Caco-2 (cell line): ENCODE measurements around the gene KIF6. TPM values are rescaled to one million over a fixed set of nuclear protein-coding genes. Genes with fewer than 3 reads are reported as not detected.

Source experiments
- BruUV-seq: library from RNA; stranded (reverse); fragments of 400-500 nt; replicated peaks from 2 replicates; lab custom pipeline; 2021; lab: Mats Ljungman, UMichigan
- CTCF ChIA-PET: fragments of 300-600 bp; sonication (Branson Sonifier 250); formaldehyde crosslinking; loops from one replicate; lab custom pipeline; 2022; ENCODE audit warnings: antibody characterized with exemption; lab: Charles Lee
- POLR2A ChIA-PET: fragments of 300-600 bp; sonication (Branson Sonifier 250); formaldehyde crosslinking; loops from one replicate; lab custom pipeline; 2022; ENCODE audit warnings: antibody characterized with exemption; lab: Charles Lee
- DNase-seq, 2 experiments: peaks; one replicate each; pipeline versions ENCODE4 v3.0.0 to v3.0.0-alpha.2; 2020 to 2022
- H3K27me3 ChIP-seq: replicated peaks from 2 replicates; pipeline ENCODE4 v1.6.0; 2011; ENCODE audit warnings: low read length; ENCODE audit not compliant: control insufficient read depth, insufficient read depth
- H3K36me3 ChIP-seq: 2 replicates; pipeline ENCODE4 v1.5.1; 2011; ENCODE audit warnings: low read length; ENCODE audit not compliant: control insufficient read depth, insufficient read depth
- H3K4me1 ChIP-seq: fragments of 250-450 bp; sonication (Bioruptor Pico); 2 replicates; pipeline ENCODE4 v1.5.1; 2020; ENCODE audit warnings: mild to moderate bottlenecking
- H3K4me3 ChIP-seq: 2 replicates; pipeline ENCODE4 v1.5.1; 2011; ENCODE audit warnings: low read depth, mild to moderate bottlenecking, control low read depth, low read length
- H3K9me3 ChIP-seq: fragments of 250-450 bp; sonication (Bioruptor Pico); 2 replicates; pipeline ENCODE4 v1.5.1; 2020; ENCODE audit warnings: mild to moderate bottlenecking, moderate library complexity
- H3K27ac Mint-ChIP-seq: one replicate; pipeline ENCODE4 v1.8.0; 2022; ENCODE audit warnings: mixed read lengths; ENCODE audit not compliant: unreplicated experiment
- H3K27me3 Mint-ChIP-seq: one replicate; pipeline ENCODE4 v1.8.0; 2022; ENCODE audit warnings: mixed read lengths; ENCODE audit not compliant: insufficient read depth, unreplicated experiment
- H3K36me3 Mint-ChIP-seq: one replicate; pipeline ENCODE4 v1.8.0; 2022; ENCODE audit warnings: mild to moderate bottlenecking, mixed read lengths; ENCODE audit not compliant: insufficient read depth, unreplicated experiment
- H3K4me1 Mint-ChIP-seq: one replicate; pipeline ENCODE4 v1.8.0; 2022; ENCODE audit warnings: low read depth, mixed read lengths; ENCODE audit not compliant: unreplicated experiment
- H3K4me3 Mint-ChIP-seq: one replicate; pipeline ENCODE4 v1.8.0; 2022; ENCODE audit warnings: mild to moderate bottlenecking, moderate library complexity, mixed read lengths; ENCODE audit not compliant: unreplicated experiment
- H3K9me3 Mint-ChIP-seq: one replicate; pipeline ENCODE4 v1.8.0; 2022; ENCODE audit warnings: mixed read lengths; ENCODE audit not compliant: unreplicated experiment
- CTCF ChIP-seq, 2 experiments: fragments of 200-600 bp in 1 of 2; IDR thresholded peaks; 1 replicate in 1 of 2; 2 replicates in 1 of 2; pipeline versions ENCODE4 v1.5.1 to v1.8.0; 2011 to 2022; ENCODE audit warnings: antibody characterized with exemption in 1 of 2, control low read depth in 1 of 2, inconsistent platforms in 1 of 2, low read depth in 1 of 2, low read length in 1 of 2, mild to moderate bottlenecking in 1 of 2, moderate library complexity in 1 of 2; ENCODE audit not compliant: insufficient read depth in 1 of 2, severe bottlenecking in 1 of 2, unreplicated experiment in 1 of 2
- intact Hi-C: fragments of 100-400 bp; cut with micrococcal nuclease; formaldehyde crosslinking; loops from one replicate; pipeline ENCODE4 v1.10.0; 2022; ENCODE audit not compliant: unreplicated experiment
- total RNA-seq: library from RNA; stranded (reverse); gene quantifications from 2 replicates; pipeline ENCODE4 v1.2.3, GENCODE V29; 2022

Gene KIF6
- total RNA-seq, 1 experiment from 2014 or later = not detected

DNA sequence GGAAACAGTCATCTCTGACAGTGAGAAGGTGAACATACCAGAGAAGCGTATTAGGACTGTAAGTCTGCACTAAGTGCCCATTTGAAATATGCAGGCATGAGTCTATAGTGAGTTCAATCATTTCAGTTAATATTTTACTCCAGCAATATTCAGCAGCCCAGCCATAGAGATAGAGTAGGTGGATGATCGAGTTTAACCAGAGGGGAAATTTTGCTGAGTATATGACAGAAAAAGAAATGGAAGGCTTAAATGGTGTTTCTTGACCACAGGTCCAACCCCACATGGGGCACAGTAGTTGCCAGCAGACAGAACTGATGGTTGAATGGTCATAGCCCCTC is 39.8 kb downstream of the KIF6 start:
- no peak for TF ChIP-seq CTCF (IDR thresholded peaks at IDR 0.05; ENCODE audit: insufficient read depth in 1 of 2, low read depth in 1 of 2, low read length in 1 of 2, severe bottlenecking in 1 of 2, unreplicated experiment in 1 of 2)
- Mint-ChIP-seq H3K9me3 (no peaks in the 10 kb centered on the region), H3K36me3 (no peaks in the 10 kb centered on the region), H3K27ac (no peak overlapping the region), H3K27me3 (peaks cover 7% of the 10 kb centered on the region), H3K4me3 (no peak overlapping the region), H3K4me1 (peaks cover 19% of the 10 kb centered on the region)
- H3K9me3 ChIP-seq = no peaks in the 10 kb centered on the region
- no peaks in the 10 kb centered on the region for H3K27me3 ChIP-seq
- no peak for DNase-seq
- BruUV-seq = no TSS peak
- H3K4me3 ChIP-seq = no peak overlapping the region
- CTCF ChIA-PET = no interaction called here
- POLR2A ChIA-PET = no interaction called here
- H3K4me1 ChIP-seq = peaks cover 23% of the 10 kb centered on the region
- intact Hi-C loops = no loop called here
- H3K36me3 ChIP-seq = no peaks in the 10 kb centered on the region

DNA sequence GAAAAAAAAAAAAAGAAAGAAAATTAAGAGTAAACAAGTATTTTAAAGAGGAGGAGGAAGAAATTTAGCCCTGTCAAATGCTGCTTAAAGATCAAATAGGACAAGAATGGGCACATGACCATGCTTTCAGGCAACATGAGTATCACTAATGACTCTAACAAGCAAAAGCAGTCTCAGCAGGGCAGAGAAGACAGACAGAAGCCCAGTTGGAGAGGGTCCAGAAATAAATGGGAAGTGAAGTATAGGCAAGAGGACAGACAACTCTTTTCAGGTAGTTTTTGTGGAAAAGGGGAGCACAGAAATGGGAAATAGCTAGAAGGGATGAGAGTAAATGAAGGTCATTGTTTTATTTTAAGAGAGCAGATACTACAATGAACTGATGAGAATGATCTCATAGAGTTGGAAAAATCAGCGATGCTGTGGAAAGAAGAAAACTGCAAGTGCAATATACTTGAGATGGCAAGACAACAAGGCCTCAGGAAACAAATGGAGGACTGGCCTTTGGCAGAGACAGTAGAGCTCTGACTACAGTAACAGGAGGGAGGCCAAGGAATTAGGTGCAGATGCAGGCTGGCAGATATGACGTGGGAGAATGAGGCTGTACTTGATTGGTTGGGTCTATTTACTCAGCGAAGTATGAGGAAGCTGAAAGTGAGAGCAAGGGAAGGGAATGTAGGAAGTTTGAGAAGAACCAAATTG is 40.3 kb downstream of the KIF6 start:
- BruUV-seq = no TSS peak
- POLR2A ChIA-PET = no interaction called here
- Mint-ChIP-seq H3K27ac (no peak overlapping the region), H3K4me1 (peaks cover 19% of the 10 kb centered on the region), H3K9me3 (no peaks in the 10 kb centered on the region), H3K4me3 (no peak overlapping the region), H3K27me3 (peaks cover 3% of the 10 kb centered on the region), H3K36me3 (no peaks in the 10 kb centered on the region)
- no peak for TF ChIP-seq CTCF (IDR thresholded peaks at IDR 0.05; ENCODE audit: insufficient read depth in 1 of 2, low read depth in 1 of 2, low read length in 1 of 2, severe bottlenecking in 1 of 2, unreplicated experiment in 1 of 2)
- H3K27me3 ChIP-seq = no peaks in the 10 kb centered on the region
- H3K4me1 ChIP-seq = peaks cover 23% of the 10 kb centered on the region
- intact Hi-C loops = no loop called here
- H3K9me3 ChIP-seq = no peaks in the 10 kb centered on the region
- DNase-seq = peak in 1 of 2 experiments; percentile 3
- H3K36me3 ChIP-seq = no peaks in the 10 kb centered on the region
- CTCF ChIA-PET = no interaction called here
- no peak overlapping the region for H3K4me3 ChIP-seq

- POLR2A ChIA-PET = no interaction called here
- H3K36me3 Mint-ChIP-seq = no peaks in the 10 kb centered on the region
- no TSS peak for BruUV-seq
- H3K4me3 Mint-ChIP-seq = no peak overlapping the region
- H3K4me1 ChIP-seq = peaks cover 23% of the 10 kb centered on the region
- DNase-seq = no peak
- no peaks in the 10 kb centered on the region for H3K27me3 ChIP-seq
- H3K27ac Mint-ChIP-seq = no peak overlapping the region
- peaks cover 19% of the 10 kb centered on the region for H3K4me1 Mint-ChIP-seq
- H3K9me3 ChIP-seq = no peaks in the 10 kb centered on the region
- no peaks in the 10 kb centered on the region for H3K36me3 ChIP-seq
- CTCF ChIA-PET = no interaction called here
- peaks cover 2% of the 10 kb centered on the region for H3K27me3 Mint-ChIP-seq
- intact Hi-C loops = no loop called here
- TF ChIP-seq CTCF (IDR thresholded peaks at IDR 0.05; ENCODE audit: insufficient read depth in 1 of 2, low read depth in 1 of 2, low read length in 1 of 2, severe bottlenecking in 1 of 2, unreplicated experiment in 1 of 2) = no peak
- H3K4me3 ChIP-seq = no peak overlapping the region
- H3K9me3 Mint-ChIP-seq = peaks cover under 1% of the 10 kb centered on the region
These were observed 43.5 kb downstream of the KIF6 start for GRCh38 chr6:39681674-39682121.
